A549 (cell line): Measurements from ENCODE around the gene KIAA1671.

ENCODE experiments used
- BHLHE40 ChIP-seq: IDR thresholded peaks from 2 replicates; pipeline ENCODE4 v1.6.1; 2012; ENCODE audit warnings: low read depth, low read length, inconsistent platforms
- CHD2 ChIP-seq: fragments of 150-350 bp; IDR thresholded peaks from 2 replicates; pipeline ENCODE4 v1.6.1; 2014; ENCODE audit warnings: low read length; ENCODE audit not compliant: partially characterized antibody
- EP300 ChIP-seq, 2 experiments: fragments of >200 bp; sonication (Bioruptor Twin); formaldehyde crosslinking; IDR thresholded peaks; 2 replicates in 1 of 2; 3 replicates in 1 of 2; pipeline ENCODE4 v1.6.1; 2016 to 2017
- HDAC2 ChIP-seq: fragments of 200-600 bp; sonication (generic); IDR thresholded peaks from 2 replicates; pipeline ENCODE4 v1.6.1; 2016
- POLR2A ChIP-seq: IDR thresholded peaks from 2 replicates; pipeline ENCODE4 v1.6.1; 2012; ENCODE audit warnings: mild to moderate bottlenecking, low read length
- RARB ChIP-seq: fragments of 250-450 bp; sonication (Bioruptor Pico); IDR thresholded peaks from 2 replicates; pipeline ENCODE4 v1.8.0; 2021; ENCODE audit warnings: mild to moderate bottlenecking, moderate library complexity
- RFX5 ChIP-seq: fragments of 450-650 bp; IDR thresholded peaks from 2 replicates; pipeline ENCODE4 v1.7.1; 2014; ENCODE audit warnings: antibody characterized with exemption, mild to moderate bottlenecking, moderate library complexity
- RNF2 ChIP-seq: fragments of 200-600 bp; sonication (generic); IDR thresholded peaks from 2 replicates; pipeline ENCODE4 v1.6.1; 2016; ENCODE audit warnings: low read depth, mild to moderate bottlenecking, antibody characterized with exemption, moderate library complexity, borderline replicate concordance
- TF ChIP-seq, protein P1 (sequence below): fragments of >200 bp; sonication (Bioruptor Twin); formaldehyde crosslinking; IDR thresholded peaks from 3 replicates; pipeline ENCODE4 v1.5.1; 2016
- TF ChIP-seq, protein P2 (sequence below): fragments of 450-650 bp; IDR thresholded peaks from 2 replicates; pipeline ENCODE4 v1.6.1; 2014; ENCODE audit warnings: antibody characterized with exemption

DNA sequence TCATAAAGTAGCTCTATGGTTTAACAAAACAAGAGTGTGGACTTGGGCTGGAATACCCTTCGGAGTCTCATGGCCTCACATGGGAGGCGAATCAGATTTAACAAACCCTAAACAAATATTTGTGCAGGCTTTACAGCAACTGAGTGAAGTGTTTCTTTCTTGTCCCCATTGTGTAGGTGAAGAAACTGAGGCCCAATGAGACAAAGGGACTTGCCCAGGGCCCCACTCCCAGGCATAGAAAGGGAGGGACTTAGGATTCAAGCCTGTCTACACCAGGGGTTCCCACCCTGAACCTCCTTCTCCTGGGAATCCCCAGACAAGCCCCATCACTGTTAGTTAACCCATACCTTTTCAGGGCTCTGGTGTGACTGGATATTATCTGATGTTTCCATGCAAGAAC lies 192.0 kb downstream of the KIAA1671 start:
- TF ChIP-seq, protein P1, sequence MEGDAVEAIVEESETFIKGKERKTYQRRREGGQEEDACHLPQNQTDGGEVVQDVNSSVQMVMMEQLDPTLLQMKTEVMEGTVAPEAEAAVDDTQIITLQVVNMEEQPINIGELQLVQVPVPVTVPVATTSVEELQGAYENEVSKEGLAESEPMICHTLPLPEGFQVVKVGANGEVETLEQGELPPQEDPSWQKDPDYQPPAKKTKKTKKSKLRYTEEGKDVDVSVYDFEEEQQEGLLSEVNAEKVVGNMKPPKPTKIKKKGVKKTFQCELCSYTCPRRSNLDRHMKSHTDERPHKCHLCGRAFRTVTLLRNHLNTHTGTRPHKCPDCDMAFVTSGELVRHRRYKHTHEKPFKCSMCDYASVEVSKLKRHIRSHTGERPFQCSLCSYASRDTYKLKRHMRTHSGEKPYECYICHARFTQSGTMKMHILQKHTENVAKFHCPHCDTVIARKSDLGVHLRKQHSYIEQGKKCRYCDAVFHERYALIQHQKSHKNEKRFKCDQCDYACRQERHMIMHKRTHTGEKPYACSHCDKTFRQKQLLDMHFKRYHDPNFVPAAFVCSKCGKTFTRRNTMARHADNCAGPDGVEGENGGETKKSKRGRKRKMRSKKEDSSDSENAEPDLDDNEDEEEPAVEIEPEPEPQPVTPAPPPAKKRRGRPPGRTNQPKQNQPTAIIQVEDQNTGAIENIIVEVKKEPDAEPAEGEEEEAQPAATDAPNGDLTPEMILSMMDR = no peak
- TF ChIP-seq RARB (CRISPR knock-in tag) (no peak), BHLHE40 (no peak), POLR2A (no peak), CHD2 (no peak), RFX5 (no peak), HDAC2 (no peak), EP300 (IDR thresholded peaks at IDR 0.05) (no peak), RNF2 (no peak)
- TF ChIP-seq, protein P2, sequence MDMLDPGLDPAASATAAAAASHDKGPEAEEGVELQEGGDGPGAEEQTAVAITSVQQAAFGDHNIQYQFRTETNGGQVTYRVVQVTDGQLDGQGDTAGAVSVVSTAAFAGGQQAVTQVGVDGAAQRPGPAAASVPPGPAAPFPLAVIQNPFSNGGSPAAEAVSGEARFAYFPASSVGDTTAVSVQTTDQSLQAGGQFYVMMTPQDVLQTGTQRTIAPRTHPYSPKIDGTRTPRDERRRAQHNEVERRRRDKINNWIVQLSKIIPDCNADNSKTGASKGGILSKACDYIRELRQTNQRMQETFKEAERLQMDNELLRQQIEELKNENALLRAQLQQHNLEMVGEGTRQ = no peak
